Activated naive CD8-positive, alpha-beta T cell treated with anti-CD3 and anti-CD28 coated beads, Interleukin-2, amount 10 ng/mL, durations not matched to agents 7 days and 5 days (primary cell): Measurements from ENCODE around the gene LRRC37A3. TPM values are rescaled to one million over a fixed set of nuclear protein-coding genes. Genes with fewer than 3 reads are reported as not detected.
A peak's percentile ranks its signal among the peaks of the same experiment; 100 is the strongest.
"Not testable (repeated sequence)": the region's sequence is repeated elsewhere in the genome, so short reads cannot be mapped to it uniquely, and the experiment has no call there.

ENCODE experiments used
- ATAC-seq: fragments of 150-1000 bp; cut with Tn5 transposase; one replicate; pipeline ENCODE4 v1.10.0; 2021; ENCODE audit warnings: low read depth, moderate library complexity
- POLR2A ChIA-PET: fragments of 350-600 bp; sonication (Branson Sonifier 250); formaldehyde crosslinking; loops from one replicate; lab custom pipeline; 2021; ENCODE audit warnings: antibody characterized with exemption; lab: Charles Lee
- DNase-seq: peaks from one replicate; pipeline ENCODE4 v3.0.0; 2021
- H3K27ac Mint-ChIP-seq: one replicate; pipeline ENCODE4 v1.8.0; 2022; ENCODE audit warnings: mild to moderate bottlenecking, mixed read lengths
- H3K27me3 Mint-ChIP-seq: one replicate; pipeline ENCODE4 v1.8.0; 2022; ENCODE audit warnings: mild to moderate bottlenecking, moderate library complexity, mixed read lengths
- H3K36me3 Mint-ChIP-seq: one replicate; pipeline ENCODE4 v1.8.0; 2021; ENCODE audit warnings: mild to moderate bottlenecking, mixed read lengths
- H3K4me1 Mint-ChIP-seq: one replicate; pipeline ENCODE4 v1.8.0; 2021; ENCODE audit warnings: mixed read lengths
- H3K4me3 Mint-ChIP-seq: one replicate; pipeline ENCODE4 v1.8.0; 2022; ENCODE audit warnings: mild to moderate bottlenecking, moderate library complexity, mixed read lengths
- H3K9me3 Mint-ChIP-seq: one replicate; pipeline ENCODE4 v1.8.0; 2021; ENCODE audit warnings: mixed read lengths
- total RNA-seq, 2 experiments: library from RNA; stranded (reverse); gene quantifications; one replicate each; pipeline ENCODE4 v1.2.3, GENCODE V29; 2021

The LRRC37A3 gene
- total RNA-seq, 2 experiments from 2014 or later, result 18.4 to 20.5 TPM

GRCh38 chr17:64938925-64939474 is 19.7 kb upstream of the LRRC37A3 start:
- Mint-ChIP-seq H3K27me3 (peaks cover 2% of the 10 kb centered on the region), H3K4me1 (peaks cover 12% of the 10 kb centered on the region), H3K27ac (no peak overlapping the region), H3K4me3 (no peak overlapping the region), H3K9me3 (no peaks in the 10 kb centered on the region), H3K36me3 (no peaks in the 10 kb centered on the region)
- peak; percentile 69 for DNase-seq
- POLR2A ChIA-PET, result no interaction called here
- ATAC-seq, result peak; percentile 83

GRCh38 chr17:64938290-64938689 is 19.0 kb upstream of the LRRC37A3 start:
- H3K36me3 Mint-ChIP-seq, result no peaks in the 10 kb centered on the region
- H3K27me3 Mint-ChIP-seq, result peaks cover 2% of the 10 kb centered on the region
- POLR2A ChIA-PET, result no interaction called here
- no peak overlapping the region for H3K27ac Mint-ChIP-seq
- DNase-seq (no peak), ATAC-seq (no peak)
- H3K4me3 Mint-ChIP-seq, result no peak overlapping the region
- no peaks in the 10 kb centered on the region for H3K9me3 Mint-ChIP-seq
- H3K4me1 Mint-ChIP-seq, result peaks cover 12% of the 10 kb centered on the region

GRCh38 chr17:64936117-64936516 is 16.8 kb upstream of the LRRC37A3 start:
- no peaks in the 10 kb centered on the region for H3K9me3 Mint-ChIP-seq
- ATAC-seq, result no peak
- no peak for DNase-seq
- POLR2A ChIA-PET, result no interaction called here
- H3K36me3 Mint-ChIP-seq, result no peaks in the 10 kb centered on the region
- H3K4me3 Mint-ChIP-seq, result no peak overlapping the region
- no peak overlapping the region for H3K27ac Mint-ChIP-seq
- H3K4me1 Mint-ChIP-seq, result peaks cover 12% of the 10 kb centered on the region
- peaks cover 2% of the 10 kb centered on the region for H3K27me3 Mint-ChIP-seq

GRCh38 chr17:64934284-64934778 is 15.1 kb upstream of the LRRC37A3 start:
- H3K9me3 Mint-ChIP-seq, H3K27ac Mint-ChIP-seq, DNase-seq, ATAC-seq, H3K36me3 Mint-ChIP-seq, POLR2A ChIA-PET, H3K4me3 Mint-ChIP-seq, H3K27me3 Mint-ChIP-seq: not testable (repeated sequence)
- H3K4me1 Mint-ChIP-seq, result peaks cover 14% of the 10 kb centered on the region

- H3K27me3 Mint-ChIP-seq, ATAC-seq, H3K9me3 Mint-ChIP-seq, H3K27ac Mint-ChIP-seq, DNase-seq, H3K36me3 Mint-ChIP-seq, H3K4me1 Mint-ChIP-seq, POLR2A ChIA-PET, H3K4me3 Mint-ChIP-seq: not testable (repeated sequence)
Observed at GRCh38 chr17:64932850-64933249, 13.6 kb upstream of the LRRC37A3 start.

- H3K9me3 Mint-ChIP-seq, H3K36me3 Mint-ChIP-seq, H3K27ac Mint-ChIP-seq: not testable (repeated sequence)
Observed at GRCh38 chr17:64930374-64930773, 11.1 kb upstream of the LRRC37A3 start.

GRCh38 chr17:64929419-64930209 is 10.3 kb upstream of the LRRC37A3 start:
- H3K27me3 Mint-ChIP-seq, ATAC-seq, H3K36me3 Mint-ChIP-seq, H3K4me3 Mint-ChIP-seq, DNase-seq, H3K9me3 Mint-ChIP-seq, POLR2A ChIA-PET, H3K27ac Mint-ChIP-seq, H3K4me1 Mint-ChIP-seq: not testable (repeated sequence)

More at GRCh38 chr17:64930374-64930773, 11.1 kb upstream of the LRRC37A3 start:
- H3K27me3 Mint-ChIP-seq, DNase-seq, POLR2A ChIA-PET, ATAC-seq, H3K4me1 Mint-ChIP-seq, H3K4me3 Mint-ChIP-seq: not testable (repeated sequence)

- DNase-seq, H3K9me3 Mint-ChIP-seq, ATAC-seq, H3K4me3 Mint-ChIP-seq, POLR2A ChIA-PET, H3K36me3 Mint-ChIP-seq, H3K27me3 Mint-ChIP-seq, H3K27ac Mint-ChIP-seq, H3K4me1 Mint-ChIP-seq: not testable (repeated sequence)
Observed at GRCh38 chr17:64928701-64929100, 9.4 kb upstream of the LRRC37A3 start.

GRCh38 chr17:64927444-64927843 is 8.2 kb upstream of the LRRC37A3 start:
- peak; percentile 82 for ATAC-seq
- H3K36me3 Mint-ChIP-seq, H3K4me3 Mint-ChIP-seq, H3K9me3 Mint-ChIP-seq, DNase-seq, H3K27me3 Mint-ChIP-seq, POLR2A ChIA-PET: not testable (repeated sequence)
- H3K4me1 Mint-ChIP-seq, result peaks cover 16% of the 10 kb centered on the region
- H3K27ac Mint-ChIP-seq, result peak overlapping the region; percentile 48

GRCh38 chr17:64926430-64926829 is 7.2 kb upstream of the LRRC37A3 start:
- POLR2A ChIA-PET, H3K27me3 Mint-ChIP-seq, H3K27ac Mint-ChIP-seq, H3K4me3 Mint-ChIP-seq, H3K9me3 Mint-ChIP-seq, H3K36me3 Mint-ChIP-seq, ATAC-seq, DNase-seq: not testable (repeated sequence)
- H3K4me1 Mint-ChIP-seq, result peaks cover 20% of the 10 kb centered on the region

GRCh38 chr17:64925244-64925643 is 6.0 kb upstream of the LRRC37A3 start:
- H3K27ac Mint-ChIP-seq, ATAC-seq, DNase-seq, POLR2A ChIA-PET, H3K9me3 Mint-ChIP-seq, H3K4me3 Mint-ChIP-seq, H3K36me3 Mint-ChIP-seq, H3K27me3 Mint-ChIP-seq: not testable (repeated sequence)
- peaks cover 20% of the 10 kb centered on the region for H3K4me1 Mint-ChIP-seq

- ATAC-seq, H3K9me3 Mint-ChIP-seq, H3K27ac Mint-ChIP-seq, H3K36me3 Mint-ChIP-seq, H3K4me3 Mint-ChIP-seq, H3K27me3 Mint-ChIP-seq, DNase-seq, POLR2A ChIA-PET: not testable (repeated sequence)
- peaks cover 22% of the 10 kb centered on the region for H3K4me1 Mint-ChIP-seq
Observed at GRCh38 chr17:64923051-64923568, 3.8 kb upstream of the LRRC37A3 start.

GRCh38 chr17:64920419-64921172 is 1.3 kb upstream of the LRRC37A3 start:
- Mint-ChIP-seq H3K4me1 (peaks cover 17% of the 10 kb centered on the region), H3K27me3 (no peaks in the 10 kb centered on the region), H3K27ac (peak overlapping the region; percentile 84), H3K4me3 (peak overlapping the region; percentile 83), H3K36me3 (no peaks in the 10 kb centered on the region), H3K9me3 (no peaks in the 10 kb centered on the region)
- ATAC-seq, result no peak
- DNase-seq, result no peak
- POLR2A ChIA-PET, result no interaction called here
